Right lobe of liver (tissue), 6 donors: ENCODE data around the gene WSB2. TPM values are rescaled to one million over a fixed set of nuclear protein-coding genes. Genes with fewer than 3 reads are reported as not detected.
A peak's percentile ranks its signal among the peaks of the same experiment; 100 is the strongest.

Source experiments
- ATAC-seq, 4 donors: fragments of 200-7000 bp; cut with Tn5 transposase; one replicate each; pipeline ENCODE4 v1.9.1; 2020; ENCODE audit warnings: mild to moderate bottlenecking in 4 of 4, moderate library complexity in 4 of 4
- DNase-seq, 3 donors: peaks; one replicate each; pipeline ENCODE4 v3.0.0-alpha.2; 2020
- H3K27ac ChIP-seq, 3 donors: fragments of 200-600 bp; one replicate each; pipeline ENCODE4 v1.8.0; 2022
- H3K27me3 ChIP-seq, 2 donors: fragments of 200-600 bp; one replicate each; pipeline ENCODE4 v1.8.0; 2022
- H3K36me3 ChIP-seq, 4 donors: fragments of 200-600 bp; sonication (generic) in 1 of 4; one replicate each; pipeline versions ENCODE4 v1.5.1 to v1.8.0; 2017 to 2022; ENCODE audit warnings: control low read depth in 1 of 4
- H3K4me1 ChIP-seq, 4 donors: fragments of 200-600 bp; sonication (generic) in 1 of 4; one replicate each; pipeline versions ENCODE4 v1.5.1 to v1.8.0; 2017 to 2022; ENCODE audit warnings: control low read depth in 1 of 4
- H3K4me3 ChIP-seq, 3 donors: fragments of 200-600 bp; one replicate each; pipeline ENCODE4 v1.8.0; 2022
- H3K9me3 ChIP-seq, 4 donors: fragments of 200-600 bp; sonication (generic) in 1 of 4; one replicate each; pipeline versions ENCODE4 v1.5.1 to v1.8.0; 2017 to 2022; ENCODE audit warnings: control low read depth in 1 of 4
- CTCF ChIP-seq, 4 donors: fragments of 200-600 bp in 3 of 4; fragments of 450-650 bp in 1 of 4; IDR thresholded peaks; one replicate each; pipeline versions ENCODE4 v1.5.1 to v1.8.0; 2016 to 2022; ENCODE audit warnings: antibody characterized with exemption in 4 of 4, mild to moderate bottlenecking in 2 of 4
- POLR2A ChIP-seq: fragments of 450-650 bp; IDR thresholded peaks from one replicate; pipeline ENCODE4 v1.6.1; 2017; ENCODE audit warnings: antibody characterized with exemption, mild to moderate bottlenecking
- WGBS: methylation state at CpG from one replicate; pipeline ENCODE4 v1.1.6; 2018; ENCODE audit warnings: low coverage, low lambda C conversion rate; ENCODE audit not compliant: insufficient coverage; ENCODE audit errors: missing lambda C conversion rate; 5-methylcytosine and 5-hydroxymethylcytosine counted together
- intact Hi-C, 2 donors: fragments of 100-400 bp; cut with DNase I; formaldehyde crosslinking; loops; one replicate each; pipeline versions ENCODE4 v1.11.2 to v1.14.1; 2022
- total RNA-seq, 6 experiments: library from RNA; depleted of rRNA in 2 of 6; stranded (reverse); fragments of >200 nt in 2 of 6; fragmentation: NEBNext Ultra II Directional in 3 of 6; extraction: Animal tissue kit (Norgen Biotek cat#: 25700) in 3 of 6; gene quantifications; one replicate each; pipeline versions ENCODE4 v1.1.0 to v1.2.4, GENCODE V29; 2016 to 2023
- donor health status: DM: no; HTN: yes; CAD: no.
- donor health status: DM: no; HTN: no; CAD: no.
- donor health status: DM: no; HTN: no; CAD: no.
- donor health status: DM: no; HTN: yes; CAD: no.
- donor health status: DM: no; HTN: yes; CAD: no.

The WSB2 gene
- total RNA-seq, 6 experiments from 2014 or later: 27.5 to 73.9 (median 49.0) TPM

- H3K9me3 ChIP-seq: no peaks in the 10 kb centered on the region
- no peak for ATAC-seq
- no peak for DNase-seq
- H3K27ac ChIP-seq: peak overlapping the region in 2 of 3 donors; percentile 30 to 47
- peaks cover 0 to 18% (median 3%) of the 10 kb centered on the region in 4 donors for H3K4me1 ChIP-seq
- H3K36me3 ChIP-seq: peaks cover 3 to 64% (median 36%) of the 10 kb centered on the region in 4 donors
- intact Hi-C loops: loop anchor here in 1 of 2 donors (10.0 kb wide), 1 partner anchor 162 kb away; no protein-coding TSS in a partner anchor
- 85% methylated on average over 8 of the region's 11 CpGs for WGBS
- no peaks in the 10 kb centered on the region for H3K27me3 ChIP-seq
- no peak for TF ChIP-seq POLR2A
- TF ChIP-seq CTCF (IDR thresholded peaks at IDR 0.05): no peak
- no peak overlapping the region for H3K4me3 ChIP-seq
These were observed 24.1 kb downstream of the WSB2 start for GRCh38 chr12:118036672-118037411.

DNA sequence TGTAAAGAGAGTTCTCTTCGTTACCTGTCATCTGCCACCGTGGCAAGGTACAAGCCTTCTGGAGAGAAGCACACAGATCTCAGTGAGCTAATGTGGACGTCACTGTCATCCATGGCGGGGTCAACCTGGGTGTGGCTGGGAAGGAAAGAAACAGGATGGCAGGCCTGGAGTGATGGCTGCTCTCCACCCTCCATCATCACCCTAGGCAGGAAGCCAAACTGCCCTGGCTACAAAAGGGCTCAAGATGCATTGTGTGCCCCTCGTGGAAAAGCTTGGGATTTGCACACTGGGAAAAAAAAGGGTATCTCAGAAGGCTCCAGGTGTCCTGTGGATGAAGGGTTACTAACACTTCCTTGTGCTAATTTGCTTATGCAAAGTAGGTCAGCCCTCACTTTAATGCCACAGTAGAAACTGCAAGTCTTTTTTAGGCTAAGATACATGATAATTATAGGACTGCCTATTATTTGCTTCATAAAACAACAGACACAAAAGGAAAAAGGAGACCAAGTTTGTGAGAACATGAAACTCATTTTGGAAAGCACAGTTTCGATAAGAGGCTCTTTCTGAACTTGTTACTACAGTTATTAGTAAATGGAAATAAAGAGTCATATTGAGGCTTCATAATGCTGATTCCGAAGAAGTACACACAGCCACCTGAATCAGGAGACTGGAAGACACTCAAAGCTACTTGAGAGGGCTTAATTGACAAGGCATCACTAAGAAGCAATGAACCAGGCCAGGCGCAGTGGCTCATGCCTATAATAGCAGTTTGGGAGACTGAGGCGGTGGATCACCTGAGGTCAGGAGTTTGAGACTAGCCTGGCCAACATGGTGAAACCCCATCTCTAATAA lies 25.6 kb downstream of the WSB2 start:
- no peaks in the 10 kb centered on the region for H3K9me3 ChIP-seq
- H3K27me3 ChIP-seq: no peaks in the 10 kb centered on the region
- H3K27ac ChIP-seq: no peak overlapping the region
- peaks cover 3 to 78% (median 37%) of the 10 kb centered on the region in 4 donors for H3K36me3 ChIP-seq
- intact Hi-C loops: loop anchor here in 1 of 2 donors (10.0 kb wide), 1 partner anchor 161 kb away; no protein-coding TSS in a partner anchor
- no peak overlapping the region for H3K4me3 ChIP-seq
- WGBS: 80% methylated on average over 7 of the region's 9 CpGs
- DNase-seq (no peak), ATAC-seq (peak in 2 of 4 donors; percentile 5 to 10)
- TF ChIP-seq CTCF (IDR thresholded peaks at IDR 0.05): no peak
- no peak for TF ChIP-seq POLR2A
- H3K4me1 ChIP-seq: peaks cover 0 to 18% (median 3%) of the 10 kb centered on the region in 4 donors

- Histone ChIP-seq H3K4me3 (no peak overlapping the region), H3K27me3 (no peaks in the 10 kb centered on the region), H3K36me3 (peaks cover 3 to 76% (median 35%) of the 10 kb centered on the region in 4 donors), H3K4me1 (peaks cover 0 to 18% (median 3%) of the 10 kb centered on the region in 4 donors), H3K27ac (no peak overlapping the region), H3K9me3 (no peaks in the 10 kb centered on the region)
- intact Hi-C loops: loop anchor here in 1 of 2 donors (10.0 kb wide), 1 partner anchor 160 kb away; no protein-coding TSS in a partner anchor
- DNase-seq (no peak), ATAC-seq (peak; percentile 51 to 75 (median 69))
- WGBS: 95% methylated on average over 5 of the region's 5 CpGs
- TF ChIP-seq POLR2A (no peak), CTCF (IDR thresholded peaks at IDR 0.05) (peak; percentile 30 to 49 (median 34))
These were observed 26.4 kb downstream of the WSB2 start for GRCh38 chr12:118034429-118035189.

DNA sequence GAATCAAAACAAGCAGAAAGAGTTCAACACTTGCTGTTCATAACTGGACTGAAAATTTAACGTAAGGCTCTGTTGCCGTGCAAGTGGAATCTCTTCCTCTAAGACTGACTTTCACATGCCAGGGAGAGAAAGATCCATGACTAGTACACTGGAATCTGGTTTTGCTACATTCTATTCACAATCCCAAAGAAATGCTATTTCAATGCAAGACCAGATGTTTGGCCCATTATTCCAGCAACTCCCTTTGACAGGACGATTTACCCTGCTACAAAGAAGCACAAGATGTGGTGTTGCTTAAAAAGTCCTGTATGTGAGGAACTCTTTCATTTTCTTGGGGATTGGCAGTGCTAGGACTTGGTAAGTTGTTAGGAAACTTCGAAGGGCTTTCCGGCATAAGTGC lies 27.1 kb downstream of the WSB2 start:
- Histone ChIP-seq H3K4me3 (no peak overlapping the region), H3K9me3 (no peaks in the 10 kb centered on the region), H3K27ac (no peak overlapping the region), H3K36me3 (peaks cover 3 to 69% (median 35%) of the 10 kb centered on the region in 4 donors), H3K4me1 (peaks cover 0 to 18% (median 3%) of the 10 kb centered on the region in 4 donors), H3K27me3 (no peaks in the 10 kb centered on the region)
- ATAC-seq (no peak), DNase-seq (no peak)
- intact Hi-C loops: loop anchor here in 1 of 2 donors (10.0 kb wide), 1 partner anchor 159 kb away; no protein-coding TSS in a partner anchor
- WGBS: 81% methylated on average over 5 of the region's 5 CpGs
- TF ChIP-seq POLR2A: no peak
- TF ChIP-seq CTCF (IDR thresholded peaks at IDR 0.05): no peak
